PC-9 (cell line): Measurements from ENCODE around the gene DPP10. TPM values are rescaled to one million over a fixed set of nuclear protein-coding genes. Genes with fewer than 3 reads are reported as not detected.

Experiments
- BruUV-seq: library from RNA; stranded (reverse); fragments of 400-500 nt; replicated peaks from 2 replicates; lab custom pipeline; 2021; lab: Mats Ljungman, UMichigan
- CTCF ChIA-PET: fragments of 300-600 bp; sonication (Branson Sonifier 250); formaldehyde crosslinking; loops from one replicate; lab custom pipeline; 2022; ENCODE audit warnings: antibody characterized with exemption; lab: Charles Lee
- POLR2A ChIA-PET: fragments of 300-600 bp; sonication (Branson Sonifier 250); formaldehyde crosslinking; loops from one replicate; lab custom pipeline; 2022; ENCODE audit warnings: antibody characterized with exemption; ENCODE audit not compliant: unreplicated experiment; lab: Charles Lee
- DNase-seq, 2 experiments: peaks; one replicate each; pipeline versions ENCODE4 v3.0.0 to v3.0.0-alpha.2; 2015 to 2022; ENCODE audit warnings: mixed read lengths in 1 of 2
- H2AFZ ChIP-seq: fragments of 200-600 bp; sonication (generic); 2 replicates; pipeline ENCODE4 v1.8.1; 2017; ENCODE audit warnings: antibody characterized with exemption
- H3F3A ChIP-seq: fragments of 200-600 bp; sonication (generic); 2 replicates; pipeline ENCODE4 v1.8.1; 2017; ENCODE audit warnings: antibody characterized with exemption, mild to moderate bottlenecking, low read depth; ENCODE audit not compliant: insufficient read depth
- H3K27ac ChIP-seq: fragments of 200-600 bp; sonication (generic); 2 replicates; pipeline ENCODE4 v1.6.1; 2016; ENCODE audit warnings: mixed run types
- H3K27me3 ChIP-seq: fragments of 200-600 bp; sonication (generic); 2 replicates; pipeline ENCODE4 v1.6.1; 2016; ENCODE audit warnings: low read depth, mixed run types; ENCODE audit not compliant: insufficient read depth
- H3K36me3 ChIP-seq: fragments of 200-600 bp; sonication (generic); 2 replicates; pipeline ENCODE4 v1.6.1; 2016; ENCODE audit warnings: low read depth, mixed run types
- H3K4me1 ChIP-seq: fragments of 200-600 bp; sonication (generic); replicated peaks from 2 replicates; pipeline ENCODE4 v1.6.1; 2016; ENCODE audit warnings: mixed run types; ENCODE audit not compliant: insufficient read depth
- H3K4me2 ChIP-seq: fragments of 200-600 bp; sonication (generic); 2 replicates; pipeline ENCODE4 v1.6.1; 2017; ENCODE audit warnings: mixed run types
- H3K4me3 ChIP-seq: fragments of 200-600 bp; sonication (generic); 2 replicates; pipeline ENCODE4 v1.6.1; 2016; ENCODE audit warnings: mixed run types
- H3K79me2 ChIP-seq: fragments of 200-600 bp; sonication (generic); 2 replicates; pipeline ENCODE4 v1.6.1; 2017; ENCODE audit warnings: low read depth, mixed run types
- H3K9me2 ChIP-seq: fragments of 200-600 bp; sonication (generic); 2 replicates; pipeline ENCODE4 v1.8.1; 2017; ENCODE audit warnings: mild to moderate bottlenecking; ENCODE audit not compliant: insufficient read depth
- H3K9me3 ChIP-seq: fragments of 200-600 bp; sonication (generic); 2 replicates; pipeline ENCODE4 v1.8.1; 2016; ENCODE audit warnings: low read depth; ENCODE audit not compliant: insufficient read depth
- H4K20me1 ChIP-seq: fragments of 200-600 bp; sonication (generic); 2 replicates; pipeline ENCODE4 v1.8.1; 2017; ENCODE audit not compliant: insufficient read depth
- EZH2 ChIP-seq: fragments of 200-600 bp; sonication (generic); IDR thresholded peaks from 2 replicates; pipeline ENCODE4 v1.8.0; 2017; ENCODE audit warnings: antibody characterized with exemption, low read depth
- intact Hi-C: fragments of 100-400 bp; cut with micrococcal nuclease; formaldehyde crosslinking; loops from one replicate; pipeline ENCODE4 v1.10.0; 2022; ENCODE audit not compliant: unreplicated experiment
- total RNA-seq: library from RNA; stranded (reverse); gene quantifications from 2 replicates; pipeline ENCODE4 v1.2.3, GENCODE V29; 2021
- TF ChIP-seq, protein P1 (sequence below): fragments of 200-600 bp; sonication (generic); conservative IDR thresholded peaks from 2 replicates; pipeline ENCODE4 v1.6.1; 2017; ENCODE audit warnings: mixed run types, antibody characterized with exemption, mild to moderate bottlenecking, moderate library complexity

Gene DPP10
- total RNA-seq, 1 experiment from 2014 or later, result not detected

DNA sequence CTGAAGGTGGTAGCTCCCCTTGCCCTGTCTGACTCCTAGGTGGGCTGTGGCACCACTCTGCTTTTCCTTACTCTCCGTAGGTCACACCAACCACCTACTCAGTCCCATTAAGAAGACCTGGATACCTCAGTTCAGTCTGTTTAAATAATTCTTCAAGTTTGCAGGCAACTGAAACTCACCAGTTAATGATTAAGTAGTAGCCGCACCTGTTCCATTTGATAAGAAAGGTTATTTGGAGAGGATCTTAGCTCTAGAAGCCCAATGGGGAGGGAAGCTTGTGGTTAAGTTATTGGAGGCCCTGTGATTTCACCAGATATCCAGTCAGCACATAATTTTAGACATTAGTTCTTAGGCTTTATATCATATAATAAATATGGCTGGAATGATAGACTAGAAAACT lies 1193.0 kb downstream of the DPP10 start:
- Histone ChIP-seq H3K27me3 (no peaks in the 10 kb centered on the region), H3K4me1 (no peaks in the 10 kb centered on the region), H3K9me3 (no peaks in the 10 kb centered on the region), H3K27ac (no peak overlapping the region), H3K9me2 (no peaks in the 10 kb centered on the region), H3K4me3 (no peak overlapping the region), H2AFZ (no peak overlapping the region), H3F3A (no peaks in the 10 kb centered on the region), H3K4me2 (no peak overlapping the region), H3K36me3 (no peaks in the 10 kb centered on the region), H3K79me2 (no peaks in the 10 kb centered on the region), H4K20me1 (no peaks in the 10 kb centered on the region)
- DNase-seq, result no peak
- CTCF ChIA-PET, result no interaction called here
- POLR2A ChIA-PET, result no interaction called here
- intact Hi-C loops, result no loop called here
- BruUV-seq, result no TSS peak
- TF ChIP-seq EZH2, result no peak
- TF ChIP-seq, protein P1, sequence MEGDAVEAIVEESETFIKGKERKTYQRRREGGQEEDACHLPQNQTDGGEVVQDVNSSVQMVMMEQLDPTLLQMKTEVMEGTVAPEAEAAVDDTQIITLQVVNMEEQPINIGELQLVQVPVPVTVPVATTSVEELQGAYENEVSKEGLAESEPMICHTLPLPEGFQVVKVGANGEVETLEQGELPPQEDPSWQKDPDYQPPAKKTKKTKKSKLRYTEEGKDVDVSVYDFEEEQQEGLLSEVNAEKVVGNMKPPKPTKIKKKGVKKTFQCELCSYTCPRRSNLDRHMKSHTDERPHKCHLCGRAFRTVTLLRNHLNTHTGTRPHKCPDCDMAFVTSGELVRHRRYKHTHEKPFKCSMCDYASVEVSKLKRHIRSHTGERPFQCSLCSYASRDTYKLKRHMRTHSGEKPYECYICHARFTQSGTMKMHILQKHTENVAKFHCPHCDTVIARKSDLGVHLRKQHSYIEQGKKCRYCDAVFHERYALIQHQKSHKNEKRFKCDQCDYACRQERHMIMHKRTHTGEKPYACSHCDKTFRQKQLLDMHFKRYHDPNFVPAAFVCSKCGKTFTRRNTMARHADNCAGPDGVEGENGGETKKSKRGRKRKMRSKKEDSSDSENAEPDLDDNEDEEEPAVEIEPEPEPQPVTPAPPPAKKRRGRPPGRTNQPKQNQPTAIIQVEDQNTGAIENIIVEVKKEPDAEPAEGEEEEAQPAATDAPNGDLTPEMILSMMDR, result no peak

DNA sequence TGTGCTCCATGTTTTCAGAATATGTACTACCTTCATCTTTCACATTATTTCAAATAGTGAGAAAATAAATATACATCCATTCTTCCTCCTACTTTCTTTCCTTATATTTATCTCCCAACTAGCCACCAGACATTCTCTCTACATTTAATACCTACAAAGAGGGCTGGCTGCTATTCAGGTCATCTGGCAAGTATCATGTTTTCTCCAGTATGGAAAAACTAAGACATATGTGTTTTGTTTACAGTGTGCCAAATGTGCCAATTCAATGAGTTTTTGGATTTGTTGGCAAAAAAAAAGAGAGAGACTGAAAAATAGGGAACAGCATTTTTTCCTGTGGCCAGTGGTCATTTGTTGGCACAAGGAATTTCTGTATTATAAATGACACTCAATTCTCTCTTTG lies 1207.3 kb downstream of the DPP10 start:
- H4K20me1 ChIP-seq, result no peaks in the 10 kb centered on the region
- H3K27me3 ChIP-seq, result no peaks in the 10 kb centered on the region
- H3K79me2 ChIP-seq, result no peaks in the 10 kb centered on the region
- no peaks in the 10 kb centered on the region for H3K4me1 ChIP-seq
- no peaks in the 10 kb centered on the region for H3K9me2 ChIP-seq
- POLR2A ChIA-PET, result no interaction called here
- CTCF ChIA-PET, result no interaction called here
- H2AFZ ChIP-seq, result no peak overlapping the region
- H3K36me3 ChIP-seq, result no peaks in the 10 kb centered on the region
- TF ChIP-seq, protein P1, result no peak
- TF ChIP-seq EZH2, result no peak
- no peak overlapping the region for H3K4me2 ChIP-seq
- H3F3A ChIP-seq, result no peaks in the 10 kb centered on the region
- H3K9me3 ChIP-seq, result no peaks in the 10 kb centered on the region
- no peak overlapping the region for H3K27ac ChIP-seq
- intact Hi-C loops, result no loop called here
- BruUV-seq, result no TSS peak
- no peak overlapping the region for H3K4me3 ChIP-seq
- DNase-seq, result no peak

DNA sequence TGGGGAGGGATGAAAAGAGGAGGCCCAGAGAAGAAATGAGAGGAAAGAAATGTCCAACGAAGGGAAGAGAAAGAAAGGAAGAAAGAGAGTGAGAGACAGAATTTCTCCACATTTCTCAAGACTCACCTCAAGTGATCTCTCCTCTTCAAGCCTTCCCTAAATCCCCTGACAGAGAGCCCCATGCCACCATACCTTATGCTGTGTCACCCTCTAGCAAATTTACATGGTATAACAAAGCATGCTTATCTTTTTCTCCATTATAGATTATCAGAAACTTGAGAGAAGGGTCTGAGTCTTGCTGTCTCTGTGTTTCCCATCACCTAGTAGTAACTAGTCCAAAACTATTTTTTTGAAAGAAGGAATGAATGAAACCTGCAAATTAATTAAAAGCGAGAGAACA lies 1208.4 kb downstream of the DPP10 start:
- Histone ChIP-seq H3K79me2 (no peaks in the 10 kb centered on the region), H3F3A (no peaks in the 10 kb centered on the region), H3K9me2 (no peaks in the 10 kb centered on the region), H3K4me3 (no peak overlapping the region), H3K36me3 (no peaks in the 10 kb centered on the region), H3K27me3 (no peaks in the 10 kb centered on the region), H3K9me3 (no peaks in the 10 kb centered on the region), H3K4me2 (no peak overlapping the region), H3K27ac (no peak overlapping the region), H3K4me1 (no peaks in the 10 kb centered on the region), H4K20me1 (no peaks in the 10 kb centered on the region), H2AFZ (no peak overlapping the region)
- CTCF ChIA-PET, result no interaction called here
- intact Hi-C loops, result no loop called here
- BruUV-seq, result no TSS peak
- DNase-seq, result no peak
- TF ChIP-seq, protein P1, result no peak
- TF ChIP-seq EZH2, result no peak
- POLR2A ChIA-PET, result no interaction called here
